ENCODE data around the gene CCDC160. TPM values are rescaled to one million over a fixed set of nuclear protein-coding genes. Genes with fewer than 3 reads are reported as not detected.
A peak's percentile ranks its signal among the peaks of the same experiment; 100 is the strongest.
"Not testable (repeated sequence)": the region's sequence is repeated elsewhere in the genome, so short reads cannot be mapped to it uniquely, and the experiment has no call there.

The CCDC160 gene
- total RNA-seq, result under 0.01 TPM

DNA sequence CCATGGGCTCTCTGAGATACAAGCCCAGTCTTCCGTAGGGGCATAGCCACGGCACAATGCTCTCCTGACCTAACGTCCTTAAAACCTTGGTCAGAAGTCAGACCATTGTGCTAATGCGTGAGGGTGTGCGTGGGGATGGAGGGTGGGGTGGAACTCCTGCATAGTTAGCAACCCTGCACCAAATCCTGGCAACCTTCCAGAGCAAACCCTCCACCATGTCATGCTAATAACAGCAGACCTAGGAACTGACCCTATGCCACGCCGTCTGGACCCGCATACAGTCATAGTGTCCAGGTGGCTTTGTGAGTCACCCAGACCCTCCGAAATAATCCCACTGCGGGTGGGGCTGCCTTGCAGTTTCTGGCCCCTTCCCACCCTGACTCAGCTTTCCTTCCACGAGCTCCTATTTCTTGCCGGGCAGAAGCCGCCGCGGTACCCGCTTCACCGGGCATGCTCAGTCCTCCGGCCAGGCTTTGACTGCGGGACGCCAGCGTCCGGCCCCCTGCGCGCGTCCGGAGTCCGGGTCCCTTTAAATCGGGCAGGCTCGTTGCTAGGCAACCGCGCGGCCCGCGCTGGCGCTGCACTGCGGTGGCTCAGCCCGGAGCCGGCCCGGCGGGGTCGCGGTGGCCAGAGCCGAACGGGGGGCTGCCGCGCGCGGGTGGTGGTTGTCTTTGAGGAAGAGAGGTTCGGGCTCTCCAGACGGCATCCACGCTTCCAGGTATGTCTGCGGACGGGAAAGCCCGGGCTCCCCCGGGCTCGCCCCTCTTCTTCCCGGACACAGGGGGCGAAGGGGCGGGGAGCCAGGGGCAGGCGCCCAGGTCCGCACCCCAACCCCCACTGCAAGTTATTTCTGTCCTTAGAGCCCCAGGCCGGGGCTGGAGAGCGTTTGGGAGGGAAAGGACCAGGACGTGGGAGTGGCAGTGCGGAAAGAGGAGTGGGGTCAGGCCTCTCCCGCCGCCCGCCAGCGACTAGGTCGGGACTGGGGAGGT lies at the start of gene CCDC160:
Gene CCDC160 (plus strand): TSS at position 557 of the 989 bp plus-strand sequence. CDS start 7,619 bp downstream, outside the sequence.
- peaks cover 0 to 7% (median 0%) of the 10 kb centered on the region in 3 donors for H3K27me3 ChIP-seq (ENCODE audit: control insufficient read depth in 3 of 3, insufficient read depth in 3 of 3, low read length in 3 of 3)
- H3K4me3 ChIP-seq (ENCODE audit: low read length in 3 of 3), result peak within 1 kb of the TSS; percentile 16 to 41 (median 27)
- H3K4me1 ChIP-seq (ENCODE audit: control insufficient read depth in 3 of 3, insufficient read depth in 3 of 3, low read length in 3 of 3), result peaks cover 0 to 2% (median 0%) of the 10 kb centered on the region in 3 donors
- H3K36me3 ChIP-seq (ENCODE audit: control insufficient read depth in 3 of 3, insufficient read depth in 3 of 3, low read length in 3 of 3), result no peaks in the 10 kb centered on the region
- no peaks in the 10 kb centered on the region for H3K9me3 ChIP-seq (ENCODE audit: control insufficient read depth in 3 of 3, low read length in 3 of 3)
- peak within 1 kb of the TSS in 2 of 3 donors; percentile 25 to 32 for H3K9ac ChIP-seq (ENCODE audit: low read depth in 1 of 3, low read length in 3 of 3)
- peak within 1 kb of the TSS; percentile 9 for H3K27ac ChIP-seq (ENCODE audit: low read depth, low read length)

DNA sequence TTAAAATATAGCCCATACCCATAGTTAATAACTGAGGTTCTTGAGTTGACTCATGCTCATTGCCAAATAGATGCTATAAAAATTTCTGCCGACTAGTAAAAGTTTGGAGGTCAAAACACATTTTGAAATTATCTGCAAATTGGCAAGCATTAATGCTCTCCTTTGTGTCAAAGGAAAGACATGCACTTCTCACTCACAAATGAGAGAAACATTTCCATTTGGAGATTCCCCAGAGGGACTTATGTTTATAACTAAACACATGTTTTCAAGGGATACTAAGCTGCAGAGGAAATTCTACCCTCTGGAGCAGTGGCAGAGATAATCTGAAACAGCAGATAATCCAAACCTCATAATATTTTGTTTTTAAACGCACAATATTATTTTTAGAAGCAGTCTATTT lies 45.7 kb upstream of the CCDC160 start:
- Histone ChIP-seq H3K27me3 (ENCODE audit: control insufficient read depth in 3 of 3, insufficient read depth in 3 of 3, low read length in 3 of 3) (no peaks in the 10 kb centered on the region), H3K27ac (ENCODE audit: low read depth, low read length) (no peak overlapping the region), H3K9me3 (ENCODE audit: control insufficient read depth in 3 of 3, low read length in 3 of 3) (no peaks in the 10 kb centered on the region), H3K4me1 (ENCODE audit: control insufficient read depth in 3 of 3, insufficient read depth in 3 of 3, low read length in 3 of 3) (no peaks in the 10 kb centered on the region), H3K4me3 (ENCODE audit: low read length in 3 of 3) (no peak overlapping the region), H3K9ac (ENCODE audit: low read depth in 1 of 3, low read length in 3 of 3) (no peak overlapping the region), H3K36me3 (ENCODE audit: control insufficient read depth in 3 of 3, insufficient read depth in 3 of 3, low read length in 3 of 3) (no peaks in the 10 kb centered on the region)

GRCh38 chrX:134194915-134195314 lies 42.1 kb upstream of the CCDC160 start:
- Histone ChIP-seq H3K4me3 (ENCODE audit: low read length in 3 of 3) (no peak overlapping the region), H3K36me3 (ENCODE audit: control insufficient read depth in 3 of 3, insufficient read depth in 3 of 3, low read length in 3 of 3) (no peaks in the 10 kb centered on the region), H3K27me3 (ENCODE audit: control insufficient read depth in 3 of 3, insufficient read depth in 3 of 3, low read length in 3 of 3) (no peaks in the 10 kb centered on the region), H3K9me3 (ENCODE audit: control insufficient read depth in 3 of 3, low read length in 3 of 3) (no peaks in the 10 kb centered on the region), H3K9ac (ENCODE audit: low read depth in 1 of 3, low read length in 3 of 3) (no peak overlapping the region), H3K4me1 (ENCODE audit: control insufficient read depth in 3 of 3, insufficient read depth in 3 of 3, low read length in 3 of 3) (no peaks in the 10 kb centered on the region), H3K27ac (ENCODE audit: low read depth, low read length) (no peak overlapping the region)

DNA sequence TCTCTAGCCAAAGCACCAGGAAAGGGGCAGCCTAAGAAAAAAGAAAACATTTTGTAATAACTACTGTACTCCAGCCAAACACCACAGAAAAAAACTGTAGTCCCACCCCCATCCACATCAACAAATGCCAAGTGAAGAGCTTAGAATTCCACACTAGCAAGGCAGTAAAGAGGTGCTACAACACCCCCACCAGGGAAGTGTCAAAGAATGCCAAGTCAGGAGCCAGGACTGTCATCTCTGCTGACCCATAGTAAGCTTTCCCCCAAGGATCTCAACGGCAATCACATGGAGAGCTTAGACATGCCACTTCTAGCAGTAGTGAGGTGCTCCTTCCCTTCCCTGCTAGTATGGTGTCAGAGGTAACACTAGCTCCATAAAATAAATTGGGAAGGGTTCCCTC lies 34.4 kb upstream of the CCDC160 start:
- Histone ChIP-seq H3K27ac (ENCODE audit: low read depth, low read length) (no peak overlapping the region), H3K4me3 (ENCODE audit: low read length in 3 of 3) (no peak overlapping the region), H3K9me3 (ENCODE audit: control insufficient read depth in 3 of 3, low read length in 3 of 3) (no peaks in the 10 kb centered on the region), H3K36me3 (ENCODE audit: control insufficient read depth in 3 of 3, insufficient read depth in 3 of 3, low read length in 3 of 3) (no peaks in the 10 kb centered on the region), H3K9ac (ENCODE audit: low read depth in 1 of 3, low read length in 3 of 3) (no peak overlapping the region), H3K4me1 (ENCODE audit: control insufficient read depth in 3 of 3, insufficient read depth in 3 of 3, low read length in 3 of 3) (no peaks in the 10 kb centered on the region), H3K27me3 (ENCODE audit: control insufficient read depth in 3 of 3, insufficient read depth in 3 of 3, low read length in 3 of 3) (no peaks in the 10 kb centered on the region)

DNA sequence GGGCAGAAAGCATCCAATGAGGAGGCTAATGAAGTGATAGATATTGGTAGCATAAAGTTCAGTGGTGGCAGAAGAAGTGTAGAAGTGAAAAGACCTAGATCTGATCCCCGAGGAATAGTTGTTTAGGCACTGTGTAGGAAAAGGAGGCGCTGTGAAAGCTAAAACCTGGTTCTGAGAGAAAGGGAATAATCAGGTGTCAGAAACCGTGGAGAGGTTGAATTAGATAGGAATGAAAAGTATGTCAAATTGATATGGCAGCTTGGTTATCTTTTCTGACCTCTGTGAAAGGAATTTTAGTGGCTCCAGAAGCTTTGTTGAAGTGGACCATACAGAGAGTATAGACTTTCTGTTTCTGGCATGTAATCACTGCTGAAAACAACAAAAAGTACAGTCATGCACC lies 30.8 kb upstream of the CCDC160 start:
- no peaks in the 10 kb centered on the region for H3K4me1 ChIP-seq (ENCODE audit: control insufficient read depth in 3 of 3, insufficient read depth in 3 of 3, low read length in 3 of 3)
- no peaks in the 10 kb centered on the region for H3K27me3 ChIP-seq (ENCODE audit: control insufficient read depth in 3 of 3, insufficient read depth in 3 of 3, low read length in 3 of 3)
- no peak overlapping the region for H3K27ac ChIP-seq (ENCODE audit: low read depth, low read length)
- H3K36me3 ChIP-seq (ENCODE audit: control insufficient read depth in 3 of 3, insufficient read depth in 3 of 3, low read length in 3 of 3), result no peaks in the 10 kb centered on the region
- no peaks in the 10 kb centered on the region for H3K9me3 ChIP-seq (ENCODE audit: control insufficient read depth in 3 of 3, low read length in 3 of 3)
- no peak overlapping the region for H3K9ac ChIP-seq (ENCODE audit: low read depth in 1 of 3, low read length in 3 of 3)
- no peak overlapping the region for H3K4me3 ChIP-seq (ENCODE audit: low read length in 3 of 3)

GRCh38 chrX:134210465-134210864 lies 26.5 kb upstream of the CCDC160 start:
- Histone ChIP-seq H3K4me3 (ENCODE audit: low read length in 3 of 3) (no peak overlapping the region), H3K9ac (ENCODE audit: low read depth in 1 of 3, low read length in 3 of 3) (no peak overlapping the region), H3K9me3 (ENCODE audit: control insufficient read depth in 3 of 3, low read length in 3 of 3) (no peaks in the 10 kb centered on the region), H3K36me3 (ENCODE audit: control insufficient read depth in 3 of 3, insufficient read depth in 3 of 3, low read length in 3 of 3) (no peaks in the 10 kb centered on the region), H3K27ac (ENCODE audit: low read depth, low read length) (no peak overlapping the region), H3K4me1 (ENCODE audit: control insufficient read depth in 3 of 3, insufficient read depth in 3 of 3, low read length in 3 of 3) (no peaks in the 10 kb centered on the region), H3K27me3 (ENCODE audit: control insufficient read depth in 3 of 3, insufficient read depth in 3 of 3, low read length in 3 of 3) (no peaks in the 10 kb centered on the region)

- H3K27ac ChIP-seq (ENCODE audit: low read depth, low read length), result no peak overlapping the region
- peaks cover 0 to 2% (median 0%) of the 10 kb centered on the region in 3 donors for H3K4me1 ChIP-seq (ENCODE audit: control insufficient read depth in 3 of 3, insufficient read depth in 3 of 3, low read length in 3 of 3)
- H3K27me3 ChIP-seq (ENCODE audit: control insufficient read depth in 3 of 3, insufficient read depth in 3 of 3, low read length in 3 of 3), result peaks cover 0 to 7% (median 0%) of the 10 kb centered on the region in 3 donors
- no peaks in the 10 kb centered on the region for H3K36me3 ChIP-seq (ENCODE audit: control insufficient read depth in 3 of 3, insufficient read depth in 3 of 3, low read length in 3 of 3)
- H3K4me3 ChIP-seq (ENCODE audit: low read length in 3 of 3), result no peak overlapping the region
- H3K9me3 ChIP-seq (ENCODE audit: control insufficient read depth in 3 of 3, low read length in 3 of 3), result no peaks in the 10 kb centered on the region
- no peak overlapping the region for H3K9ac ChIP-seq (ENCODE audit: low read depth in 1 of 3, low read length in 3 of 3)
These were observed 1.7 kb upstream of the CCDC160 start for GRCh38 chrX:134235236-134235635.

DNA sequence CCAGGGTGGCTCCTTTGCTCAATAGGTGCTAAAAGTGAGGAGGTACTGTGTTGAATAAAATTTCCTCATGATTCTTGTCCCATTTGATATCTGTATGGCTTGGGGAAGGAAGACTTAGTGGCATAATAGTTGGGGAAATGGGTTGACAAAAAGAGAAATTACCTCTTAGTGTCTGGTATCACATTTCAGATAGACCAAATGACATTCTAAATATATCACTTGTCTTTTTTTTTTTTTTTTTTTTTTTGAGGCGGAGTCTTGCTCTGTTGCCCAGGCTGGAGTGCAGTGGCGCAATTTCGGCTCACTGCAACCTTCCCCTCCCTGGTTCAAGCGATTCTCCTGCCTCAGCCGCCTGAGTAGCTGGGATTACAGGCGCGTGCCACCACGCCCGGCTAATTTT lies 1.2 kb downstream of the CCDC160 start:
- not testable (repeated sequence) for H3K36me3 ChIP-seq (ENCODE audit: control insufficient read depth in 3 of 3, insufficient read depth in 3 of 3, low read length in 3 of 3); H3K9me3 ChIP-seq (ENCODE audit: control insufficient read depth in 3 of 3, low read length in 3 of 3); H3K9ac ChIP-seq (ENCODE audit: low read depth in 1 of 3, low read length in 3 of 3); H3K4me1 ChIP-seq (ENCODE audit: control insufficient read depth in 3 of 3, insufficient read depth in 3 of 3, low read length in 3 of 3); H3K27me3 ChIP-seq (ENCODE audit: control insufficient read depth in 3 of 3, insufficient read depth in 3 of 3, low read length in 3 of 3); H3K4me3 ChIP-seq (ENCODE audit: low read length in 3 of 3)
- H3K27ac ChIP-seq (ENCODE audit: low read depth, low read length), result peak overlapping the region; percentile 9

- H3K27ac ChIP-seq (ENCODE audit: low read depth, low read length), result no peak overlapping the region
- H3K4me1 ChIP-seq (ENCODE audit: control insufficient read depth in 3 of 3, insufficient read depth in 3 of 3, low read length in 3 of 3), result peaks cover 0 to 2% (median 0%) of the 10 kb centered on the region in 3 donors
- H3K27me3 ChIP-seq (ENCODE audit: control insufficient read depth in 3 of 3, insufficient read depth in 3 of 3, low read length in 3 of 3), result peaks cover 0 to 7% (median 0%) of the 10 kb centered on the region in 3 donors
- no peak overlapping the region for H3K9ac ChIP-seq (ENCODE audit: low read depth in 1 of 3, low read length in 3 of 3)
- H3K4me3 ChIP-seq (ENCODE audit: low read length in 3 of 3), result no peak overlapping the region
- H3K9me3 ChIP-seq (ENCODE audit: control insufficient read depth in 3 of 3, low read length in 3 of 3), result no peaks in the 10 kb centered on the region
- no peaks in the 10 kb centered on the region for H3K36me3 ChIP-seq (ENCODE audit: control insufficient read depth in 3 of 3, insufficient read depth in 3 of 3, low read length in 3 of 3)
These were observed 2.0 kb downstream of the CCDC160 start for GRCh38 chrX:134239016-134239415.

DNA sequence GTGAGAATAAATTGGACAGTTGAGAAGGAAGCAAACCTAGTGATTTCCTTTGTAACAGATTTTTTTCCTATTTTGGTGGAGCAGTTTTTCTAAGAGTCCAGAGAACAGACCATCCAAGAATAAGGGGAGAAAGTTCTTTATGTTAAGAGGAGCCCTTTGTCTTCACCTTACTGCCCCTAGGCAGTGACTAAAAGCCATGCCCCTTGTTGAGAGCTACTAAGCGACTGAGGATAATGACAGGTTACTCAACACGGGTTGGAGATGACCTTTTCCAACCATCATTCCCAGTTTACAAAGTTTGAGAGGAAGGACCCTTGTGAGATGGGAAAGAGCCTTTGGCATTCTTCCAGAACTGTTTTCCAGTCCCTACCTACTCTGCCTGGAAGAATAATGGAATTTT lies 3.2 kb downstream of the CCDC160 start:
- H3K27me3 ChIP-seq (ENCODE audit: control insufficient read depth in 3 of 3, insufficient read depth in 3 of 3, low read length in 3 of 3), result peaks cover 0 to 7% (median 0%) of the 10 kb centered on the region in 3 donors
- no peaks in the 10 kb centered on the region for H3K9me3 ChIP-seq (ENCODE audit: control insufficient read depth in 3 of 3, low read length in 3 of 3)
- H3K4me1 ChIP-seq (ENCODE audit: control insufficient read depth in 3 of 3, insufficient read depth in 3 of 3, low read length in 3 of 3), result peaks cover 0 to 2% (median 0%) of the 10 kb centered on the region in 3 donors

More for the DNA sequence above, 3.2 kb downstream of the CCDC160 start:
- no peak overlapping the region for H3K9ac ChIP-seq (ENCODE audit: low read depth in 1 of 3, low read length in 3 of 3)
- H3K36me3 ChIP-seq (ENCODE audit: control insufficient read depth in 3 of 3, insufficient read depth in 3 of 3, low read length in 3 of 3), result no peaks in the 10 kb centered on the region
- H3K27ac ChIP-seq (ENCODE audit: low read depth, low read length), result no peak overlapping the region
- no peak overlapping the region for H3K4me3 ChIP-seq (ENCODE audit: low read length in 3 of 3)

All from skeletal muscle tissue (tissue), 4 donors.